Measurements from ENCODE around the gene POP7.

GRCh38 chr7:100680576-100681271 lies 25.2 kb upstream of the POP7 start:
- TF ChIP-seq CTCF (IDR thresholded peaks at IDR 0.05): no peak
- TF ChIP-seq EZH2 (IDR thresholded peaks at IDR 0.05; ENCODE audit: borderline replicate concordance, insufficient read depth, low read depth, low read length, poor library complexity, severe bottlenecking): no peak
